ENCODE results near the gene MNT.

MNT gene

DNA sequence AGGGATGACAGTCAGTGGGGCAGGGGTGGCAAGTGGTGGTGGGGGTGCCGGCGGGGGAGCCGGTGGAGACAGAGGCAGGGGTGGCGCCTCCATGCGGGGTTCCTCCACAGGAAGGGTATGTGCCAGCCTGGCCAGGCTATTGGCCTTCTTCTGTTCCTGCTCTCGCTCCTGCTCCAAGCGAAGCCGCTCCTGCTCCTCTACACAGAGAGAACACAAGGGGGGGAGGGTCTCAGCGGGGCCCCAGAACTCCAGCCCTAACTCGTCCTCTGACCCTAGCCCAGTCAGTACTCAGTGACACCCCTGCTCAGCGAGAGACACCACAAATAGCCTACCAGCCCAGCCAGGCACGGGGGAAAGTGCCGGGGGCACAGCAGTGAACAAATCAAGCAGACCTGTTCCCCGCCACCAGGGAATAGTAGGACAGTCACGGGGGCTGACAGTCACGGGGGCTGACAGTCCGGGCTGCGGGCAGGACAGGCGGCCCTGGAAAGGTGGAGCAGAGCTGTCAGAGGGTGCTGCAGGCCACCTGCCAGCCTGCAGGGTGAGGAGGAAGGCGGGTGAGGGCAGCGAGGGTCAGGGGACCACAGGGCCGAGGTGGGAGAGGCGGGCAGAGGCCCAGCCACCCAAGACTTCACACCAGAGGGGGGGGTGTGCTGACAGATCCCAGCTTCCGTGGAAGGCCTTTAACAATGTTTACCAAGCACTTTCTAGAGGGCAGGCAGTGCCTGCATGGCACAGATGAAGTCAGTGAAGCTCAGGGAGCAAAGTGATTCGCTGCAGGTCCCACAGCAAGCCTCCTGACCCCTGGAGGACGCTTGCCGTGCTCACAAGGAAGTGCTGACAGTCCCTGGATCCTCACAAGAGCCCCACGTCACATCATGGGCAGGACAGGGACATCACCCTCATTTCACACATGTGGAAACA is 5.3 kb downstream of the MNT start:
- DNase-seq (ENCODE audit: low read depth in 2 of 2), result no peak

DNA sequence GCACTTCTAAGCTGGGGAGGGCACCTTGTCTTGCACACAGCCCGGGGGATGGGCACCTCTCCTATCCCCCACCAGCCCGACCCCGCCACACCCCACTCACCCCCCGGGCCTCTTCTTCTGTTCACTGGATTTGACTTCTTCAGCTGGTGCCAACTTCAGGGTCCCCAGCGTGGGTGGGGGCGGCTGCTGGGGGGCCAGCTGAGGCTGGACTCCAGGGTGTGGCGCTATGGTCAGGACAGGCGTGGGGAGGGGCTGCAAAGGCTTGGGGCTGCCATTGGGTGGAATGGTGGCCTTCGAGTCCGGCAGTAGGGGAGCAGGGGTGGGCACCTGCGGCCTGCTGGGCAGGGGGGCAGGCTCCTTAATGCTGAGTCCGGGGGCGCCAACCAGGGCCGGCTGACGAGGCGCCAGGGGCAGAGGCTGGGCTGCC is 6.1 kb downstream of the MNT start:
- DNase-seq (ENCODE audit: low read depth in 2 of 2), result no peak

DNA sequence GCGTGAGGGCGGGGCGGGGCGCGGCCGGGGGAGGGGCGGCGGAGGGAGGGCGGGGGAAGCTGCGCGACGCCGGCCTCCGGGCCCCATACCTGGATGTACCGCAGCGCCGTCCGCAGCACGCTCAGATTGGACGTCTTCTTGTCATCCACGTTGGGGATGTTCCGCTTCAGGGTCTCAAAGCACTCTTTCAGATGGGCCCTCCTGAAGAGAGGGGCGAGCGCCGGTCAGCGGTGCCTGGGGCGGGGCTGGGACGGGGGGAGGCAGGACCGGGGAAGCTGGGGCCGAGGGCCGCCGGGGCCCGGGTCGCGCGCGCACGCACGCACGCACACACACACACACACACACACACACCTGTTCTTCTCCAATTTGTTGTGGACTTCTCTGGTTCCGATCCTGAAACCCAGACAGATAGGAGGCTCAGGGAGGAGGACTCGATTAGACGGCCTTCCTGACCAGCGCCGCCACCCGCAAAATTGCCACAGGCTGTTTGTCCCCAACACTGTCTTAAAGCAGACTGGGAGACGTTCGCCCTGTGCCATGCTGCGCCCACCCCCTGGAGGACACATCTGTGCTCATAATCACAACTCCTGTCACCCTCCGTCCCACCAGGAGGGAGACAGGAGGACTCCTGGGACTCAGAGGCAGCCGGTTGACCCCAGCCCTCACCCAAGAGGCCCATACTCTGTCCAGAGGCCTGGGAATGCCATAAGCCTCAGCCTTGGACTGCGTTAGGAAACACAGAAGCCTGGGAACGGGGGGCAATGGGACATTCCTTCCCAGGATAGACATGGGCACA is 6.7 kb downstream of the MNT start:
- no peak for DNase-seq (ENCODE audit: low read depth in 2 of 2)

DNA sequence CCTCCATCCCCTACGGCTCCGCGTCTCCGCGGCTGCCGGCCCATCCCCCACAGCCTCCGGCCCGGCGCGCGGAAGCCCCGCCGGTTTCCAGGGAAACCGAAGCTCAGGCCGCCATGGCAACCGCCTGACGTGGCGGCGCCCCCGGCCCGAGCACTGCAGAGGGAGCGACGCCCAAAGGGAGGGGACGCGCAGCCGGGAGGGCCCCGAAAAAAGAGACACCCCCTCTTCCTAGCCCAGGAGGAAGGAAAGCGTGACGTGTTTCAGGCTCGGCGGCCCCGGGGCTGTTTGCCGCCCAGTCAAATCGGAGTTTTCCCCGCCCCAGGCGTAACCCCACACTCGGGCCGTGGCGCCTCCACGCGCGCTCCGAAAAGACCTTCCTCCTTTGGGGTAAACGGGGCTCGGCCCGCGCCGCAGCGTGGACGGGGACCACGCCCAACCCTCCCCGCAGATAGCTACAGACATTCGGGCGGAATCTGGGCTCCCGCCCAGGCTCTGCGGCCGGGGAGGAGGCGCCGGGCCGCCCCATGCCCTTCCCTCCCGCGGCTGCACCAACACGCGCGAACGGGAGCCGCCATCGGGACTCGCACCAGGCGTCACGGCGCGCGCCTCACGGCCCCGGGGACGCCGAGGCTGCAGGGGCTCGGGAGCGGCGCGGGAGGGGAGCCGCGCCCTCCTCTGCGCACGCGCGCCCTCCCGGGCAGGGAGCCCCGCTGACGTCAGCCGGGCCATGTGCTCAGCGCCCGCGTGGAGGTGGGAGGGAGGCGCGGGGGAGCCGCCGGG is 7.5 kb downstream of the MNT start:
- DNase-seq (ENCODE audit: low read depth in 2 of 2), result peak; percentile 81 to 85

DNA sequence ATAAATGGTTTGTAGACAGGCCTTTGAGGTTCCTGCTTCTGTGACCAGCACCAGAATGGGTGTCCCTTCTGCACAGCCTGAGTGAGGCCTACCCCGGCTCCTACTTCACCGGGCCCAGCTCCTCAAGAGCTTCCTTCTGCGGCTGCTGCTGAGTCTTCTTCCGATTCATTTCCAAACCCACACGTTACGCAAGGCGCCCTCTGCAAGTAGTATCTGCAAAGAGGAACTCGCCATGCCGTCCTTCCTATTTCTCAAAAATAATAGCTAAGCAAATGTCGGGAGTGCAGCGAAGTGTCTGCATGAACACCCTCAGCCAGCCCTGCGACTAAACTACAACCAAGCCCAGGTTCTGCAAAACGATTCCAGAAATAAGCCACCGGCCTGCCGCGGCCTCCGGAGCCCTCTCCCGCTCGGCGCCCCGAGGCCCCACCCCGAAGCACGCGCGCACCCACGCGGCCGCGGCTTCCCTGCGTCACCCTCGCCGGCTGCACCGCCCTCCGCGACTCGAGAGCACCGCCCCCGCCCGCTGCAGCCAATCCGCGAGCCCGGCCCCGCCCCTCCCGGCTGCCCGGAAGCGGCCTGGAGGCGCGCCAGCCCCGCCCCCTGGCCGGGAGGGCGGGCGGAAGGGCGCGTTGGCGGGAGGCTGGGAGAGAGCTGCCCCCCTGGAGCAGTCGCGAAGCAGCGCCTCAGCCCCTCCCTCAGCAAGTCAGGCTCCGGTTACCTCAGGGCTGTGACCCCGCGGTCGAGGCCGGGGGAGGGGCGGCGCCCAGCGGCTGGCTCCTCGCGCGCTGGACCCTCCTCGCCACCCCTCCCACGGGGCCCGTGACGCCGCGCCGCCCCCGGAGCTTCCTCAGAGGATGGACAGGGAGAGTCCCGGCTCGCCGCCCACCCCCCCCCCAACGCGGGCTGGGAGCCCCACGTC is 8.3 kb downstream of the MNT start:
- peak; percentile 95 to 96 for DNase-seq (ENCODE audit: low read depth in 2 of 2)

DNA sequence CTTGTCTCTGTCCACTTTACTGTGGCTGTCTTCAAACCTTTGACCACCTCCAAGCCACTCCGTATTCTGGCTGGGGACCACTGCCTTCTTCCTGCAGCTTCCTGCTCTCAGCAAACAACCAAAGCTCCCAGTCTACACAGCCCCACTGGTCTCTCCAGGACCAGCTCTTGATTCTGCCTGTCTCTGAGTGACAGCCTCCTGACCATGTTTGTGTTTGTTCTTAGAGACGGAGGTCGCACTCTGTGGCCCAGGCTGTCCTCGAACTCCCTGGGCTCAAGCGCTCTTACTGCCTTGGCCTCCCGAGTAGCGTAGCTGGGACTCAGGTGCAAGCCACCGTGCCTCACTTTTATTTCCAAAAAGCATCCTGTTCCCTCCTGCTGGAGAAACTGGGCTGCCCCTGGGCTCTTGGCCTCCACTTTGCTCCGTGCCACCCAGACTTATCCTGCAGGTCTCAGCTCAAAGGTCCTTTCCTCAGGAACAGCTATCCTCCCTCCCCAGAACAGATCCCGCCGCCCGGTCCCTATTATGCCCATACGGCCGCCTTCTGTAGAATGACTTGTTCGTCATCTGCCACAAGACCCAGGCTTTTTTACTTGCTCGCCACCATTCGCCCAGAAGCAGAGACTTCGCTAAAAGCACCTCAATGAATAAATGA is 9.1 kb downstream of the MNT start:
- no peak for DNase-seq (ENCODE audit: low read depth in 2 of 2)

DNA sequence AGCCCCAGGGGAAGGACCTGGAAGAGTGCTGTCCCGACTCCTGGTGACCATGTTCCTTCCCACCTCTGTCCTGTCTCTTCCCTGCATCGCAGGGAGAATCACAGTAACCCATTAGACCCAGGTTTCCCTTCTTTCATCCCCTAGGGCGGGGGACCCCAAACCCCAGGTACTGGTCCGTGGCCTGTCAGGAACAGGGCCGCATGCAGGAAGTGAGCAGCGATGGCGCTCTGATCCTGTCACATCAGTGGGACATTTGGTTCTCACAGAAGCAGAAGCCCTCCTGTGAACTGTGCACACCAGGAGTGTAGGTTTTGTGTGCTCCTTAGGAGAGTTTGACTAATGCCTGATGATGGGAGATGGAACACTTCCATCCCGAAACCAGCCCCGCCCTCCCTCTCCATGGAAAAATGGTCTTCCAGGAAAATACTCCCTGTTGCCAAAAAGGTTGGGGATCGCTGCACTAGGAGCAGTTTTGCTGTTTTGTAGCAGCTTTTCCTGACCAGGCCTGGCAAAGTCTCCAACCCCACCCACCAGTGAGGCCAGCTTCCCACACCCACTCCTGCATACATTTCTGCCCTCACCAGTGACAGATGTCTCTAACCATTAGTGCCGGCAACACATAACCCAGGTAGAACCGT is 10.5 kb downstream of the MNT start:
- no peak for DNase-seq (ENCODE audit: low read depth in 2 of 2)

DNA sequence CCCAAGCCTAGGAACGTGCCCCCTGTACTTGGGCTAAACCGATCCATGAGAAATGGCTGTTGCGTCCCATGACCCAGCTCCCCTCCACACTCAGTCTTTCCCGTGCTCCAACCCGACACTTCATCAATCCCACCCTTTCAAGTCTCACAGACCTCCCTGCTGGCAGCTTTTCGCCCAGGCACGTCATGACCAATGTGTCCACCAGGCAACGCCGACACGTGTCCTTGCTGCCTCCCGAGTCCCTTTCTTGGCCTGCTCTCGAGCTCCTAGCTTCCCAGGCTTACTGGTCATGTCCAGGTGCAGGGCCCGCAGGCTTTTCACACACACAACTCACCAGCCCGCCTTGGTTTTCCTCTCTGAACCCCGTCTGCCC is 12.2 kb downstream of the MNT start:
- no peak for DNase-seq (ENCODE audit: low read depth in 2 of 2)

DNA sequence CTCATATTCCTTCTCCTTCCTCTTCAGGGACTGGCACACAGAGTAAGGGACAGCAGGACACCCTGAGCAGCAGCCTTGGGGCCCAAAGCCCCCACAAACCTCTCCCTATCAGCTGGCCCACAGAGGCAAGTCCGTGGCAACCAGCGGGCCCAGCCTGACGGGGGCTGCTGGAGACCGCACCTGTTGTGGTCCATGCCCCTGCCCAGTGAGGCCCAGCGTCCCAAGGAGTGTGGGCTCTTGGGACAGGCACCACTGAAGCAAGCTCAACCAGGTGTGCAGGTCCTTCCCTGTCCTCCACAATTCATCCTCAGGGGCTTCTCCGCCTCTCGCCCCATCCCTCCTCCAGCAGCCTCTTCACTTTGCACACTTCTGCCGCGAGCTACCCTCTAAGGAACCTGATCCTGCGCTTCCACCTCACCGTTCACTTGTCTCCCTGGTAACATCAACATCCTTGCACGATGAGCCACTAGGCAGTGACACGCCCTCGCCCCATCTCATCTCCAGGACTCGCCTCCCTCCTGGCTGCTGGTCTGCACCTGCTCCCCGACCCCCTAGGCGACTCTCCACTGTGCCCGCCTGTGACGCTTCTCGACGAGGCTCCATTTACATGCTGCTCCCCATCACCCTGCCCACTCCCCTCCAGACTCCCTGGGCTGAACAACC is 12.7 kb downstream of the MNT start:
- DNase-seq (ENCODE audit: low read depth in 2 of 2), result no peak

DNA sequence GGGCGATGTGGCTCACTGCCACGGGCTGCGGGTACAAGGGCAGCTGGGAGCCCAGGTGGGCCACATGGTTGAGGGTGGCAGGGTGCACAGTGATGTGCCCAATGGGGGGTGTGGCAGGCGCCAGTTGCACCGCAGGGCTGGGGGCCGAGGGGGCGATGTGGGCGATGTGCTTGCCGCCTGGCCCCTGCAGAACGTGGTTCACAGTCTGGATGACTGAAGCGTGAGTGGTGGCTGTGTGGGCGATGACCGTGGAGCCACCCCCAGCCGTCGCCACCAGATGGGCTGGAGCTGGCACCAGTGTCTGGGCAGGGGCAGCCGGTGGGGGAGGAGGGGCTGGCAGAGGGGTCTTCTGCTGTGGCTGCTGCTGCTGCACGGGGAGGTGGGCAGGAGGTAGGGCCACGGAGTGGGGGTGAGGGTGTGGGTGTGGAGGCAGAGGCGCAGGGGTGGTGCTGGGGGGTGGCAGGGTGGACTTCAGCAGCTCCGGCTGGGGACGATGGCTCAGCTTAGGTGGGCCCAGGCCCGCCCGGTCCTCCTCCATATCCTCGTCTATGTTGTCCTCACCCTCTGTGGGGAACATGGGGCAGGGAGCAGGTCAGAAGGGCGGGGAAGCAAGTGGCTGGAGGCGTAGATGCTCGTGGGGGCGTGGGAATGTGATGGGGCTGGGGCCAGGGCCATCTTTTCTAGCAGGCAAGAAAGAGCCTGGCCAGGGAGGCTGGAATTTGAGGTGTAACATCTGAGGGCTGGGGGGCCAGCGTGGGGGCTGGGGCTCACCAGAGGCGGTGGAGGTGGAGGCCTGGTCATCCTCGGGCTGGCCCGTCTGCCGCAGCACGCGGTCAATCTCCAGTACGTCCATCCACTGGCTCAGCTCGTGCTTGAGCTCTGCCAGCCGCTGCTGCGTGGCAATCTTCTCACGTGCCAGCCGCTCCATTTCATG is 13.5 kb downstream of the MNT start:
- DNase-seq (ENCODE audit: low read depth in 2 of 2), result no peak

DNA sequence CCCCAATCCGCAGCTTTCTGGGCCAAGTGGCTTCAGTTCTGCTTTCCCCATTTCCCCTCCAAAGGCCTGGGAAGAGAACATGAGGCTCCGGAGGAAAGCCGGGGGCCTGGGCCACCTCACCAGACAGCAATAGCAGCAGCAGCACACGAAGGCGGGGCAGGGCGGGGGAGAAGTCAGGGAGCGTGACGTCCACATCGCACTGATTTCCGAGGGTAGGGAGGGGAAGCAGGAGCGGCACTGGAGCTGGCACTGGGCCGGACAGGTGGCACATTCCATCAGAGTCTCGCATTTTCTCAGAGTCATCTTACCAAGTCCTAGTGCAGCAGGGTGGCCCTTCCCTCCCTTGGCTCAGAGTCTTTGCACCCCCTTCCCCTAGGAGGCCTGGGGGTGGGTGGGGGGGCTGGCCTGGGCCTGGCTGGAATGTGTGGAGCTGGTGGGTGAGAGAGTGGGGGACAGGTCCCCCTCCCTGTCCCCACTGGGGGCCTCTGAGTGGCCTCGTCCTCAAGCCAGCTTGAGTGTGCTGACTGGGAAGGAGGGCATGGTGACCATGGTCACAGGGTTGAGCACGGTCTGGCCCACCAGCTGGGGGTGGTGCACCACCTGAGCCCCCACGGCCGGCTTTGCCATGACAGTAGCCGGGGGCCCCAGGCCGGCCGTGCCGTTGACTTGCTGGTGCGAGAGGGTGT is 14.3 kb downstream of the MNT start:
- no peak for DNase-seq (ENCODE audit: low read depth in 2 of 2)

DNA sequence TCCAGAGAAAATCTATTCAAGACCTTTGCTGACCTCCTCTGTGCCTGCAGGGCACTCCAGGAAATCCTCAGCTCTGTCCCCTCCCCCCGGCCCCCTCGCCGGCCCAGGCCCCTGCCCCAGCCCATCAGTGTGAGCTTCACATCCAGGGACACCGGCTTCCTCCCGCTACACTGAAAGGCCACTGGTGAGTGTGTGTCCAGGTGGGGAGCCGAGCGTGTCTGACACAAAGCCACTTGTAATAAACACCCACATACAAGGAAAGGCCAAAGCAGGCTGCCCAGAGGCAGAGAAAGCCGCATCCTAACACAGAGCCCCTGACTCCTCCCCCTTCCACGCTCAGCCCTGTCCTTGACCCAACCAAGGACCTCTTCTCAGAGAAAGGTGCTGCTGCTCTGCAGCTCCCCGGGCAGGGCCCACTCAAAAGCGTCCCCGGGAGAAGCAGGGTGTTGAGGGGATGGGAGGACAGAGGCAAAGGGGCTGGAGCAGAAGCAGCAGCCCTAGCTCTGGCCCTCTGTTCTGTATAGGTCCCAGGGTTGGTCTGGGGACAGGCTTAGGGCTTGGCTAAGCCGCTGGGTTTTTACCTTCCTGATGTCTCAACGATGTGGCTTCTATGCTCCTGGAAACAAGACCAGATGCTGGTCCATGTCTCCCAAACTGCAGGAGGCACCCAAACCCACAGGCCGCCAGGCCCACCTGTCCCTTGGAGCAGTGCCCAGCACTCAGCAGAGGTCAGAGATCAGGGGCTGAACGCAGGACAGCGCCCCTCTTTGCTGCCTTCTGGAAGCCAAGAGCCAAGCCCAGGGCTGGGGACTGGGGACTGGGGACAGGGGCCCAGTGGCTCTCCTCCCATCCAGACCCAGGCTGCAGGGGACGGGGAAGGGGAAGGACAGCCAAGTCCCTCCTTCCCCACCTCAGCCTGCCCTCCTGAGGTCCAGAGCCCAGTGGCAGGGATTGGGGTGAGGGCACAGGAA is 15.3 kb downstream of the MNT start:
- no peak for DNase-seq (ENCODE audit: low read depth in 2 of 2)

DNA sequence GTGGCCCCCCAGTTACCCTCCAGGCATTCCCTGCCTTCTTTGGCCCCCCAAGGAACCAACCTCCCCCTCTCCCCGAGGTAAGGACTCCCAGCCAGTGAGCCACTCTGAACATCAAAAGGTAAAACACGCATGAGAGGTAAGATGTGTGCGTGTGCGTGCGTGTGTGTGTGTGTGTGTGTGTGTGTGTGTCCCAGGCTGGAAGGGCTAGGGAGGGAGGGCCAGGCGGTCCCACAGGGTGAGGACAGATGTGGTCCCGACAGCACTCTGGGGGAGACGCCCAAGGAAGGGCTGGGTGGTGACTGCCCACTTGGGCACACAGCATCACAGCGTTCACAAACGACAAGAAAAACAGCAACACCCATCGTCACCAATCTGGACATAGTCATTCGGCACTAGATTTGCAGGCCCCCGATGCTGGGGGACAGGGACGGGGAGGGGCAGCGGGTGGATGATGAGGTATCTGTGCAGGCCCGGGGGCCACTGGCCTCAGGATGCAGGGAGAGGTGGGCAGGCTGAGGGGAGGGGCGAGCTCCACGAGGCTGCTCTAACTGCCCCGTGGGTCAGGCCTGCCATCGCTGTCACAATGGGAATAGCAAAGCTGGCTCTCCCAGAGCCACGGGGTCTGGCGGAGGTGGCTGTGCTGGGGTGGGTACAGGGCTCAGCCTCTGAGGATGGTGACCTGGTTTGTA is 16.3 kb downstream of the MNT start:
- DNase-seq (ENCODE audit: low read depth in 2 of 2), result no peak

DNA sequence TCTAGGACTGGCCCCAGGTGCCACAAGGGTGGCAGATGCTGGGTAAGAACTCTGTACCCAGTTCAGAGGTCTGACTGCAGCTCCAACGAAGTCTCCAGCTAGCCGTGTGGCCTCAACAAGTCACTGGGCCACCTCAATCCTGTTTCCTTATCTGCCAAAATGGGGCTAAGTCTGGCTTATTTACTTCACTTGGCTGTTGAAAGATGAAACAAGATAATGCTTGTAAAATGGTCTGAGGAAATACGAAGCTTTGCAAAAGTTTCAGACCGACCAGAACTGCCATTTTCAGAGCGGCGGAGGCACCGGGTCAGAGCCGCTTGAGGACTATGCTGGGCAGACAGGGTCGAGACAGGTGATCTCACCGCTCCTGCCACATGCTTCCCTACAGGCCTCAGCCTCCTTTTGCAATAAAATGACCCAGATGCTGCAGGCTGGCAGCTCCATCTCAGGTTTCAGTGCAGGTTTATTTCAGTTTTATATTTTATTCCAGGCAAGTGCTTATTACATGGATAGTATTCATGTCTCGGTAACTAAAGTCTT is 17.2 kb downstream of the MNT start:
- DNase-seq (ENCODE audit: low read depth in 2 of 2), result no peak

DNA sequence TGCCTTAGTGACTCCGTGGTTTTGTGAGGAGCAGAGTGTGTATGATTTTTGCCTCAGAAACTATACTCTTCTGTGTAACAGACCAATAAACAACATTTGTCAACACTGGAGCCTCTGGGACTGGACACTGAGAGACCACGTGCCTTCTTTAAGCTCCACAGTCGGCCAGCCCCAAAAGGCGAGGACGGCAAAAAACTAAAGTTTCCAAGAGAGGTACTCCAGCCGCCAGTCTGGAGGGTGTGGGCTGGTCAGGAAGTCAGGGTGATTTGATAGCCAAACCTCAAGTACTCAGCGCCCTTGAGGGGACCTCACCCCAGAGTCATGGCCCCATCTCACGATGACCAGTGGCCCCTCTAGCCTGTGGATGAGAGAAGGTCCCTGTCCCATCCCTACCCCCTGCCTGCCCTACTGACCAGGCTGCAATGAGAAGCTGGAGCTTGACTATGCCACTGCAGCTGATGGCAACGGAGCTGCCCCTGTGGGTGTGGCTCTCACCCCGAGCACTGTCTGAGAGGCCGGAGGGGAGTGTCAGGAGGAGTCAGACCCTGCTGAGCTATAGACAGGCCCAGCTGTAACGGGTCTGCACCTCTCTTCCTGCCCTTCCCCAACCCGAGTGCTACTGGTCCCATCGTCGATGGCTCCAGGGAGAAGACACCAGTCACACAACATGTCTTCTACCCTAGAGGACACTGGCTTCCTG is 19.8 kb downstream of the MNT start:
- DNase-seq (ENCODE audit: low read depth in 2 of 2), result no peak
